Suprapubic skin (tissue), 4 donors: ENCODE measurements around the gene ITPR2.

ENCODE experiments used
- CTCF ChIP-seq, 2 donors: fragments of 200-600 bp in 1 of 2; fragments of 450-650 bp in 1 of 2; sonication (generic) in 1 of 2; IDR thresholded peaks; one replicate each; pipeline ENCODE4 v1.5.1; 2016 to 2019; ENCODE audit warnings: antibody characterized with exemption in 2 of 2, mild to moderate bottlenecking in 1 of 2, moderate library complexity in 1 of 2
- EP300 ChIP-seq: sonication (generic); formaldehyde crosslinking; IDR thresholded peaks from one replicate; pipeline ENCODE4 v1.6.1; 2017; ENCODE audit warnings: antibody characterized with exemption
- POLR2A ChIP-seq, 2 donors: fragments of 450-650 bp; IDR thresholded peaks; one replicate each; pipeline ENCODE4 v1.6.1; 2017; ENCODE audit warnings: antibody characterized with exemption in 2 of 2, mild to moderate bottlenecking in 2 of 2, moderate library complexity in 2 of 2
- POLR2AphosphoS5 ChIP-seq, 3 donors: sonication (generic); formaldehyde crosslinking; IDR thresholded peaks; one replicate each; pipeline ENCODE4 v1.6.1; 2017; ENCODE audit warnings: antibody characterized with exemption in 3 of 3

- TF ChIP-seq EP300 (no peak), POLR2AphosphoS5 (IDR thresholded peaks at IDR 0.05) (no peak), CTCF (IDR thresholded peaks at IDR 0.05) (no peak), POLR2A (IDR thresholded peaks at IDR 0.05) (no peak)
Observed at GRCh38 chr12:26690601-26691000, 142.4 kb downstream of the ITPR2 start.
